HG03039 (cell line): ENCODE data around the gene TUBB.
"Not testable (repeated sequence)": the region's sequence is repeated elsewhere in the genome, so short reads cannot be mapped to it uniquely, and the experiment has no call there.

Source experiments
- ATAC-seq: cut with Tn5 transposase; IDR thresholded peaks from one replicate; pipeline ENCODE4 v1.9.1; 2021; ENCODE audit warnings: mild to moderate bottlenecking, moderate library complexity; ENCODE audit not compliant: unreplicated experiment

The TUBB gene

GRCh38 chr6:30735668-30736314, 15.6 kb downstream of the TUBB start:
- no peak for ATAC-seq

- ATAC-seq, result no peak
Measured at GRCh38 chr6:30738532-30738931, 18.4 kb downstream of the TUBB start.

- no peak for ATAC-seq
Measured at GRCh38 chr6:30740540-30740870, 20.4 kb downstream of the TUBB start.

GRCh38 chr6:30741063-30741779, 21.1 kb downstream of the TUBB start:
- no peak for ATAC-seq

- no peak for ATAC-seq
Measured at GRCh38 chr6:30741789-30742315, 21.7 kb downstream of the TUBB start.

GRCh38 chr6:30742316-30743098, 22.4 kb downstream of the TUBB start, which contains the start of gene FLOT1:
FLOT1 (minus strand) TSS chr6:30742687; CDS start chr6:30742189, 498 bp downstream.
- peak; percentile 70 for ATAC-seq

GRCh38 chr6:30743099-30744053, 23.2 kb downstream of the TUBB start:
- no peak for ATAC-seq

GRCh38 chr6:30744054-30744805, 24.1 kb downstream of the TUBB start, which contains the start of gene IER3:
IER3 (minus strand) TSS chr6:30744547; CDS start chr6:30744518, 29 bp downstream.
- no peak for ATAC-seq

GRCh38 chr6:30747300-30747687, 27.1 kb downstream of the TUBB start:
- ATAC-seq, result no peak

- no peak for ATAC-seq
Measured at GRCh38 chr6:30747902-30748769, 28.0 kb downstream of the TUBB start.

GRCh38 chr6:30748851-30749540, 28.8 kb downstream of the TUBB start:
- no peak for ATAC-seq

- ATAC-seq, result no peak
Measured at GRCh38 chr6:30749554-30750378, 29.6 kb downstream of the TUBB start.

- no peak for ATAC-seq
Measured at GRCh38 chr6:30750379-30750668, 30.2 kb downstream of the TUBB start.

GRCh38 chr6:30752157-30752927, 32.2 kb downstream of the TUBB start:
- no peak for ATAC-seq

GRCh38 chr6:30754631-30755030, 34.5 kb downstream of the TUBB start:
- no peak for ATAC-seq

- ATAC-seq, result not testable (repeated sequence)
Measured at GRCh38 chr6:30756405-30757003, 36.4 kb downstream of the TUBB start.
